Esophagus muscularis mucosa (tissue), 3 donors: ENCODE measurements around the gene STX1A.
"Not testable (repeated sequence)": the region's sequence is repeated elsewhere in the genome, so short reads cannot be mapped to it uniquely, and the experiment has no call there.

Source experiments
- POLR2AphosphoS5 ChIP-seq, 2 donors: sonication (generic); formaldehyde crosslinking; IDR thresholded peaks; one replicate each; pipeline ENCODE4 v1.6.1; 2017; ENCODE audit warnings: antibody characterized with exemption in 2 of 2
- TF ChIP-seq, protein P1 (sequence below), 3 experiments: fragments of 200-600 bp in 2 of 3; fragments of 450-650 bp in 1 of 3; sonication (generic) in 2 of 3; IDR thresholded peaks; one replicate each; pipeline ENCODE4 v1.5.1; 2017 to 2019; ENCODE audit warnings: antibody characterized with exemption in 3 of 3, mild to moderate bottlenecking in 2 of 3, moderate library complexity in 1 of 3

DNA sequence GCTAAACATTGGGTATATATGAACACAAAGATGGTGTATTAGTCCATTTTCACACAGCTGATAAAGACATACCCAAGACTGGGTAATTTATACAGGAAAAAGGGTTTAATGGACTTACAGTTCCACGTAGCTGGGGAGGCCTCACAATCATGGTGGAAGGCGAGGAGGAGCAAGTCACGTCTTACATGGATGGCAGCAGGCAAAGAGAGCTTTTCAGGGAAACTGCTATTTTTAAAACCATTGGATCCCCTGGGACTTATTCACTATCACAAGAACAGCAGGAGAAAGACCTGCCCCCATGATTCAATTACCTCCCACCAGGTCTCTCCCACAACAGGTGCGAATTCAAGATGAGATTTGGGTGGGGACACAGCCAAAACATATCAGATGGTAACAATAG, 64.2 kb downstream of the STX1A start:
- TF ChIP-seq, protein P1, sequence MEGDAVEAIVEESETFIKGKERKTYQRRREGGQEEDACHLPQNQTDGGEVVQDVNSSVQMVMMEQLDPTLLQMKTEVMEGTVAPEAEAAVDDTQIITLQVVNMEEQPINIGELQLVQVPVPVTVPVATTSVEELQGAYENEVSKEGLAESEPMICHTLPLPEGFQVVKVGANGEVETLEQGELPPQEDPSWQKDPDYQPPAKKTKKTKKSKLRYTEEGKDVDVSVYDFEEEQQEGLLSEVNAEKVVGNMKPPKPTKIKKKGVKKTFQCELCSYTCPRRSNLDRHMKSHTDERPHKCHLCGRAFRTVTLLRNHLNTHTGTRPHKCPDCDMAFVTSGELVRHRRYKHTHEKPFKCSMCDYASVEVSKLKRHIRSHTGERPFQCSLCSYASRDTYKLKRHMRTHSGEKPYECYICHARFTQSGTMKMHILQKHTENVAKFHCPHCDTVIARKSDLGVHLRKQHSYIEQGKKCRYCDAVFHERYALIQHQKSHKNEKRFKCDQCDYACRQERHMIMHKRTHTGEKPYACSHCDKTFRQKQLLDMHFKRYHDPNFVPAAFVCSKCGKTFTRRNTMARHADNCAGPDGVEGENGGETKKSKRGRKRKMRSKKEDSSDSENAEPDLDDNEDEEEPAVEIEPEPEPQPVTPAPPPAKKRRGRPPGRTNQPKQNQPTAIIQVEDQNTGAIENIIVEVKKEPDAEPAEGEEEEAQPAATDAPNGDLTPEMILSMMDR (IDR thresholded peaks at IDR 0.05), result not testable (repeated sequence)
- not testable (repeated sequence) for TF ChIP-seq POLR2AphosphoS5 (IDR thresholded peaks at IDR 0.05)
